Right kidney (tissue), 1 donor: ENCODE results near the gene GFPT2.

Experiments used
- DNase-seq: peaks from one replicate; pipeline ENCODE4 v3.0.0-alpha.2; 2016

GFPT2 gene

DNA sequence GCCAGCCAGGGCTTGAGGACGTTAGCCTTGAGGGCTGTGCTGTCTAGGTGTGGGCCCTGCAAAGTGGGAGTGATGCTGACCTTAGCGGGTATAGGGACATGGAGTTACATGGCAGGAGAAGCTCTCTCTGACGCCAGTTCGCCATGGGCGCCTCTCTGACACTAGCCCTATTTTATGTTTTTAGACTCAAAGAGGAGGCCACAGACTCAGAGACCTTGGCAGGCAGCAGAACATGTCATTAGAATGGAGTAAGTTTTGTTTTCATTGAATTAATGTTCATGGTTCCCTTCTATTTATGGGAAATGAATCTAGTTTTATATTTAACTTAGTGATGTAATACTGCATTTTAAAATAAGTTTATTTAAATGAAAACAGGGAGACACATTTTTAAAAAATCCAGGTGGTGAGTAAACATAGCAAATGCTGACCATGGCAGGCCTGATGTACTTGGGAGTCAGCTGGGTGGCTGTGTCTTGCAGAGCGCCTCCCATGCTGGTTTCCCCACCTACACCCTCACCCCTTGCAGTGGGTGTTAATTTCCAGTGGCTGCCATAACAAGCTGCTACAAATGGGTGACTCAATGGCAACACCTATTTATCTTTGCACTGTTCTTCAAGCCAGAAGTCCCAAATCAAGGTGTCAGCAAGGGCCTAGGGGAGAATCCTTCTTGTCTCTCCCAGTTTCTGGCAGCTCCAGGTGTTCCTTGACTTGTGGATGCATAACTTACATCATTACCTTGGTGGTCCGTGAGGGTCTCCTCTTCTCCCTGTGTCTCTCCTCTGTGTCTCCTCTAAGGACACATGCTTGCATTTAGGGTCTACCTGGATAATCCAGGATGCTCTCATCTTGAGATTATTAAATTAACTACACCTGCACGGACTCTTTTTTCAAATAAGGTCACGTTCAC, 25.6 kb upstream of the GFPT2 start:
- no peak for DNase-seq

DNA sequence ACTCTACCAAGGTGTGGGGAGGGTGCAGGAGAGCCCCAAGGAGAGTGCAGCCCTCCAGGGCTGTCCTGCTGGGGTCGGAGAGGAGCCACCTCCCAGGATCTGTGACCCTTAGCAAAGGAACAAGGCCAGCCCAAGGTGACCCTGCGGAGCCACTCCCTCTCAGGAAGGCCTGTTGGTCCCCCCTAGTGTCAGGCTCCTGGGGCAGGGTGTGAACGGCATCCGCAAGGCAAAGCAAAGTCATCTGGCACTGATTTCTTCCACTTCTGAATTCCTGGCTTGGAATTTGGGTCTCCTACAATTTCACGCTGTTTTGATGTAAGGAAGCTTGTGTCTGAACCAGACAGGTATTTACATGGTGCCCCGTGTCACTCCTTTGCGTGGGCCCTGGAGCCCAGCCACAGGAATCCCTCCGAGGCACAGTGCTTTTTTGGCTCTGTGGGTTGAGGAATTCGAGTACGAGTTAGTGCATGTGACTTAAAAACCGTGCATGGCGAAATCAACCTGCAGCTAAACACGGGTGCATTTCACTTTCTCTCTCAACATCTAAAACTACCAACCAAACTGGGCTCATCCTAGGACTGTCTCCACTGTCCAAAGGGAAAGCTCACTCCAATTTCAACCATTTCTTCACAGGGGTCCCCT, 24.5 kb upstream of the GFPT2 start:
- DNase-seq: no peak

DNA sequence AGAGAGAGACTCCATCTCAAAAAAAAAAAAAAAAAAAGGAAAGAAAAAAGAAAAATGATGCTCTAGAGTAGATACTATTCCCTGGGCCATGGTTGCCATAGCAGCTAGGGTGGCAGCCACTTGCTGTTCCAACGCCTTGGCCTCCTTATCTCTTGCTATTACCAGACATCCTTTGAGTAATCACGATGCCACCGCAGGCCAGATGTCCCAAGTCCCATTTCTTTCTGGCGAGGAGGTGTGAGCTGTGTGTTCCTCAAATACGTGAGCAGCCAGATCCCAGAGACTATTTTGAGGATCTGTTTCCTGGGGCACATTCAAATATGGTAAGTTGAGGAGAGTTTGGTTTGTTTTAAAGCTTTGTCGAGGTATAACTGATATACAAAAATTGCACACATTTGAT, 23.4 kb upstream of the GFPT2 start:
- no peak for DNase-seq

DNA sequence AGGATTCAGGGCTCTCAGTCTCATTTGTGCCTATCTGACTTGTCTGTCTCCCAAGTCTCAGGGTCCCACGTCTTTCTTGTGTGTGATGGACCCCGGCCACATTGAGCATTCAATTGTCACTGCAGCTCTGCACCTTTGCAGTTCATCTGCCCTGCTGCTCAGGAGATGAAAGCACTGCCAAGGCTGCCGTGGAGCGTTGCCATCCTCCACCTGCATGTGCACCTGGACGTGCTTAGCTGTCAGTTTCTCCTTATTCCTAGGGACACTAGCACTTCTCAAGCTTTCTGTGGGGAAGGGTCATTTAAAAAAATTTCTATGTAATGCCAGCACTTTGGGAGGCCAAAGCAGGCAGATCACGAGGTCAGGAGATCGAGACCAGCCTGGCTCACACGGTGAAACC, 22.8 kb upstream of the GFPT2 start:
- no peak for DNase-seq

DNA sequence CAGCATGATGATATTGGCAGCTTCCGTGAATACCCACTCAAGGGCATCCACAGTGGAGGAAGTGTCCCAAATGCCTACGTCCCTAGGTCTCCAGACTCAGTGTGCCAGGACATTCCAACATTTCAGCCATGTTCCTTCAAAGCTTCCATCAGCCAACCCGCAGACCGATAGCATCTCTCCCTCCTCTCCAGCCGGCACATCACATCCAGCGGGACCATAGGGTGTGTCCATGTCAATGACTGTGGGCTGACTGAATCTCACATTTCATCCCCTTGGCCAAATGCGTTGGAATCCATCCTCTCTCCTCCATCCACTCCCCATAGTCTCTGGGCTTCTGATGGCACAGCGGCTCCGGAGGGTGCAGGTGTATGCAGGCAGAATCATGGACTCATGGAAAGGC, 22.2 kb upstream of the GFPT2 start:
- DNase-seq: no peak

DNA sequence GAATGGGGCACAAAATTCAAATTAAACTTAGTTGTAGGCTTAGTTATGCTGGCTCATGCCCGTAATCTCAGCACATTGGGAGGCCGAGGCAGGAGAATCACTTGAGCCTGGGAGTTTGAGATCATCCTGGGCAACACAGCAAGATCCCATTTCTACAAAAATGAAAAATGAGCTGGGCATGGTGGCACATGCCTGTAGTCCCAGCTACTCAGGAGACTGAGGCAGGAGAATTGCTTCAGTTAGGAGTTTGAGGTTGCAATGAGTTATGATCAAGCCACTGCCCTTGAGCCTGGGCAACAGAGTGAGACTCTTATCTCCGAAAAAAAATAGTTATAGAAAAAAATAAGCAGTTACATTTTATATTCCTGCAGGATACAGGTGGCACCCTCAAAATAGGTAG, 20.7 kb upstream of the GFPT2 start:
- DNase-seq: no peak

DNA sequence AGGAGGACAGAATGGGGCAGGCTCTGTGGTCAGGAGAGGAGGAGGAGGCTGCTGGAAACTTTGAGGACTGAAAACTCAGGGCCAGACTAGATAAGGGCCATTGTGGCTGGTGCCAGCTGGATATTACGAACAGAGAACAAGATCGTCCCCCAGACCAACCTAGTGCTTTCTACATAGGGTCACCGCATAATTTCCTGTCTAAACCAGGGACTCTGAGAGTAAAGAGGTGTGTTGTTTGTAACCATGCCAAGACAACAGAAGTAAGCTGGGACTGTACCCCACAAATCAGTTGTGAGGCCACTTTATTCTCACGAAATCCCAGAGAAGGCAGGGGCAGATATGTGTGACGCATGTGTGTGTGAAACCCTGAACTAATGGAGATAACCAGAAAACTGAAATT, 20.3 kb upstream of the GFPT2 start:
- no peak for DNase-seq

DNA sequence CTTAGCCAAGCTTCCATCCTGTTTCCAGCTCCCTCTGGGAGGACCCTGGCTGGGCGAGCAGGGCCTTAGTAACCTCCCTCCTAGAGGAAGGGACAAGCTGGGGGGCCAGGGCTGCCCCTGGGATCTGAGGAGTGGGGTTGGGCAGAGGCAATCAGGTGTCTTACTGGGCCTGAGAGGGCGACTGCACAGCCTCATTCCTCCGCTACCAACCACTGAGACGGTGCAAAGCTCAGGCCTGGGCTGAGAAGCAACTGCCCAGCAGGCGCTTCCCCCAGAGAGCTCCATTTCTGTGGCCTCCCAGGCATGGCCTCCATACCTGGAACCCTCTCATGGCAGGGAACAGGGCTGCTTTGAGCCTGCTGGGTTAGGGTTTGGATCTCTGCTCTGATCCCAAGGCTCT, 18.8 kb upstream of the GFPT2 start:
- DNase-seq: no peak

DNA sequence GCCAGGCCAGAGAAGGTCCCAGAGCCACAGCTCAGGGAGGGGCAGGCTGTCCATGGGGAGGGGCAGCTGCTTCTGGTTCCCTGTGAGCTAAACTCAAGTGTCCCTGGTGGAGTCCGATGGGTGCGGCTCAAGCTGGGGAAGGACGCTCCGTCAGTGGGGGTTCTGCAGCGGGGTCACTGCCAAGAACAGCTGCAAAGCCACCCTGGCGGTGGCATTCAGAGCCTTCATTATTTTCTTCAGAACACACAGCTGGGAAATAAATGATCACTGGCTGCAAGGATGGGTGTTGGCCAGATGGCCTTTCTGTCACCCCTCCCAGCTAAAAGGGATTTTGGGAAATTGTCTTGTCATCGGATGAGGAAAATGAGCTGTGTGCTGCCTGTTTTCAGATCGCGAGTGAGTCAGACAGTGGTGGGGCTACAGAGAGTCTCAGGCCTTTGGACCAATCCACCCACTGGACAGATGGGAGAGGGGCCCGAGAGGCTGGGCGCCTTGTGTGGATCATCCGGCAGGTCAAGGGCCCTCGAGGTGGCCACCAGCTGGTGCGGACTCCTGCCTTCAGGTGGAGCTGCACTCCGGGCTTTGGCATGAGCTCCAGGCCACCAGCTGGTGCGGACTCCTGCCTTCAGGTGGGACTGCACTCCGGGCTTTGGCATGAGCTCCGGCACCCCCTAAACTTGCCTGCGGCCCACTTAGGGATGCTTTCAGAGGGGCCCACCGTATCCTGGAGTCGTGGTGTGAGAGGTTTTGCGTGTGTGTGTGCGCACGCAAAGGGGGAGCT, 17.9 kb upstream of the GFPT2 start:
- no peak for DNase-seq

DNA sequence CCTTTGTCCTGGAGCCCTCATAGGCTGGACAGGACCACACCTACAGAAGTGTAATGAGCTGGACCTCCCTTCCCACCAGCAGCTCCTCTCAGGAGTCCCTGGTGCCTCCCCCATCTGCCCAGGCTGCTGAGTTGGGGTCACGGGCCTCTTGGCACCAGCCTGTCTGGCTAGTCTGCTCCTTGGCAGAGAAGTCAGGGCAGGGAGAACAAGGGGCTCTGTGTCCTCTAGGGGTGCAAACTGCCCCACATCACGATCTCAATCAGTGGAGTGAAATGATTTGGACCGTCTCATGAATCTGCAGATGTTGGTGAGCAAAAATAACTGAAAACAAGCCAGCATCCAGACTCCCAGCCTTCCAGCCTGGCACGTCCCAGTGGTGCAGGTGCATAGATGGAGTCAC, 14.9 kb upstream of the GFPT2 start:
- no peak for DNase-seq

DNA sequence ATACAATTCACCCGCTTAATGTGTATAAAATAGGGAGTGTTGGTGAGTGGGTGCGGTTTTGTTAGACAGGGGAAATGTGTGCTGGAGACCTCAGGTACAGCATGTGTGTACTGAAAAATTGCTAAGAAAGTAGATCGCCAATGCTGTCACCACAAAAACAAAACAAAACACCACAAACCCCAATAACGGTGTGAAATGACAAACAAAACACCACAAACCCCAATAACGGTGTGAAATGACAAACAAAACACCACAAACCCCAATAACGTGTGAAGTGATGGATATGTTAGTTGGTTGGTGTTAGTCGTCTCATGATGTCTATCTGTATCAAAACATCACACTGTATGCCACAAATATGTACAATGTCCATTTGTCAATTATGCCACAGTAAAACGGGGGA, 14.2 kb upstream of the GFPT2 start:
- no peak for DNase-seq

DNA sequence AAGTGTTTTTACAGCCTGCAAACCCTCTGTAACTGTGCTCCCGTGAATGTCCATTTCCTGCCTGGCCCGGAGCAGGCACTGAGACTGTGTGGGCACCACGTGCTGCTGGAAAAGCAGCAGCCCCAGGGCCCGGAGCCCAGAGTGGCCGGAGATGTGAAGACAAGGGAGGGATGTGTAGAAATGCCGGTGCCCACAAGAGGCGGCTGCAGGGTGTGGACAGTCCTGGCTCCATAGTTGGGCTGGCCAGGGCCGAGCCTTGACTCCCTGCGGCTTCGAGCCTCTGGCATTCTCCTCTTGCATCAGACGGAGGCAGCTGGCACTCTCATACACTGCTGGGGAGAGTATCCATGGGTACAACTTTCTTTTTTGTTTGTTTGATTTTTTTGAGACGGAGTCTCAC, 13.2 kb upstream of the GFPT2 start:
- no peak for DNase-seq

DNA sequence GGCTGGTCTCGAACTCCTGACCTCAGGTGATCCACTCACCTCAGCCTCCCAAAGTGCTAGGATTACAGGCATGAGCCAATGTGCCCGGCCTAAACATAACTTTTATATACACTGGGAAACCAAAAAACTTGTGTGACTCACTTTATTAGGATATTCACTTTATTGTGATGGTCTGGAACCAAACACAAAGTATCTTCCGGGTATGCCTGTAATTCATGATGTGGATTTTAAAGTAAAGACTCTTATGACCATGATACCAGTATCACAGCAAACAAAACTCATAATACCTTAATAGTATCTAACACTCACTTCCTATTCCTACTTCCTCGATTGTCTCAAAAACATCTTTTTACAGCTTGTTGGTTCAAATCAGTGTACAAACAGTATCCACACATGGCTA, 12.7 kb upstream of the GFPT2 start:
- no peak for DNase-seq

DNA sequence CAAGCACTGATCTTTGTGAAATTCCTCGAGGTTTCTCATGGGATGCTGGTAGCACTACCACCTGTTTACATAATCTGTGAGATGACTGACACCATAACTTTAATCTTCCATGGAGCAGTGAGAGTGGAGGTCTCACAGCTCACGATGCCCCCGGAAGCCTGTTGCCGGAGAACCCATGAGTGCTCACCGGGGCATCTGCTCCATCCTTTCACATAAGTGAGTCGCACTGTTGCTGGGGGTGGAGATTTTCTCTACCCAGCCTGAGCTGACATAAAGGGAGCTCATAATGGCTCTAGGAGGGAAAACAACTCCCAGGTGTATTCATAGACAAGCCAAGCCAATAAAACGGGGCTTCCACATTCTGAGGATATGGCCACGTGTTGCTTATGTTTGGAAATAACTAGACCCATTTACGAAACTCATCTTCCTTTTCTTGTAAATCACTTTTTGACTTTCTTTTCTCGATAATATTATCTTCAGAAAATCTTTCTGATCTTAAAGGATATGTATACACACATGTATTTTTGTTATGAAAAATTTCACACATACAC, 11.2 kb upstream of the GFPT2 start:
- DNase-seq: no peak

DNA sequence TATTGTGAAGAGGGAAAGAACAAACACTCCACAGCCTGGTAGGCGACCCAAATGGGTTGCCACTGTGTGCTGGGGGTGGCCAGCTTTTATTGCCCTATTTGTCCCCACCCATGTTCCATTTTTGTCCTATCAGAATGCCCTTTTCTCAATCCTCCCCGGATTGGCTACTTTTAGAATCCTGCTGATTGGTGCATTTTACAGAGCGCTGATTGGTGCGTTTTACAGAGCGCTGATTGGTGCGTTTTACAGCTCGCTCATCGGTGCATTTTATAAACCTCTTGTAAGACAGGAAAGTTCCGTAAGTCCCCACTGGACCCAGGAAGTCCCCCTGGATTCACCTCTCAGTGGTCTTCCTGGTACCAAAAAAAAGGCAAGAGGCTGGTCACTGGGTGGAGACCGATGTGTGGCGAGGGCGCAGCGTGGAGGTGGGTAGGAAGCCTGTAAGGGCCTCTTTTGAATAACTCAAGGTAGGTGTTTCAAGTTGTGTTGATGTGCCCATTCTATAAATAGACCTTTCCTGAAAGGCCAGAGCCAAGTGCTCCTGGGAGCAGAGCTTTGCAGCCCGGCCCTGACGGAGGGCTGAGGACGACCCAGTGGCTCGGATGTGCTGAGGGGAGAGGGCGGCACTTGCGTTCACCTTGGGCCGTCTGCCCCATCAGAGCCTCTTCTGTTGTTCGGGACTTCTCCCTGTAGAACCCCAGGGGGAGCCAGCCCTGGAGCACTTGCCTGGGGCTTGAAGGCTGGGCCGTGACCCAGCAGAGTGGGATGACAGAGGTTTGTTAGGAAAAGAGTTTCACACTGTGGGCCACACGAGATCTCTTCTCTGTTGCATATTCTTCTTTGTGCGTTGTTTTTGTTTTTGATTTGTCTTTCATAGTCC, 7.2 kb upstream of the GFPT2 start:
- no peak for DNase-seq

DNA sequence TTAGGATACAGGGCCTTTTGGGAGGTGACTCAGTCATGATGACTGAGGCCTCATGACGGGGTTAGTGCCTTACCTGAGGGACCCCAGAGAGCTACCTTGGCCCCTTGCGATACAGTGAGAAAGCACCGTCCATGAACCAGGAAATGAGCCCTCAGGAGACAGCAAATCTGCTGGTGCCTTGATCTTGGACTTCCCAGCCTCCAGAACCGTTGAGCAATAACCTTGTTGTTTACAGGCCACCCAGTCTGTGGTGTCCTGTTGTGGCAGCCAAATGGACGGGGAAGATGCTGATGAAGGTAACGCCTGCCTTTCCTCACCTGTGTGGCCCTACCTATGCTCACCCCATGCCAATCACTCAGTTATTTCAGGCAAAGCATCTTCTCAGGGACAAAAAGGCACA, 5.6 kb upstream of the GFPT2 start:
- no peak for DNase-seq

DNA sequence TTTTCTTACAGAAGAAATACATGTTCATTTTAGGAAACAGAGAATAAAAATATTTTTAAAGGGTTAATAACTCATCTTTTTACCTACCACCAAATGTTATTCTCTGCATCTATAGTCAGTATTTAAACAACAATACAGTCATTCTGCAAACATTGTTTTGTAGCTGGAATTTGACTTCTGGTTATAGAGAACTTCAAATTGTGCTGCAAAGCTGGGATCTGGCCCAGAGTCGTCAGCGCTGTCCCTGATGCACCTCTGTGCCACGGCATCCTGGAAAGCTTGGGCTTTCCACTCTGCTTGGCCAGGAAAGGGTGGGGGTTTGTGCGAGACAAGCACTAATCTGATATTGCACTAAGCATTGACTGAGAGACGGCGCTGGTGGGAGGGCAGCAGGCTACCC, 5.0 kb upstream of the GFPT2 start:
- DNase-seq: no peak

DNA sequence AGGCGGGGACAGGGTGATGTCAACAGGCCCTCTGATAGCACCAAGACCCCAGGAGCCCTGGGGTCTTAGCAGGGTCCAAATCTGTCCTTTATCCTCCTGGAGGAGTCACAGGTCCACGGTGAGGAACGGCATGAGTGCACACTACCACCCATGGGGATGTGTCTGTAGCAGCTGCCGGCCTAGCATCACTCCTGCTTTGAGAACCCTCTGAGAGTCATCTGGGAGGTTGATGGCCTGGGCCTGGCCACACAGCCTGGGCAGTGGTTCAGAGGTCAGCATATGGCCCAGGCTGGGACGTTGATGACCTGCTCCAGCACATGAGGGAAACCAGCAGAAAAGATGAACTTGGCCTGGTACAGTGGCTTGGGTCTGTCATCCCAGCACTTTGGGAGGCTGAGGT, 1.8 kb upstream of the GFPT2 start:
- DNase-seq: no peak

DNA sequence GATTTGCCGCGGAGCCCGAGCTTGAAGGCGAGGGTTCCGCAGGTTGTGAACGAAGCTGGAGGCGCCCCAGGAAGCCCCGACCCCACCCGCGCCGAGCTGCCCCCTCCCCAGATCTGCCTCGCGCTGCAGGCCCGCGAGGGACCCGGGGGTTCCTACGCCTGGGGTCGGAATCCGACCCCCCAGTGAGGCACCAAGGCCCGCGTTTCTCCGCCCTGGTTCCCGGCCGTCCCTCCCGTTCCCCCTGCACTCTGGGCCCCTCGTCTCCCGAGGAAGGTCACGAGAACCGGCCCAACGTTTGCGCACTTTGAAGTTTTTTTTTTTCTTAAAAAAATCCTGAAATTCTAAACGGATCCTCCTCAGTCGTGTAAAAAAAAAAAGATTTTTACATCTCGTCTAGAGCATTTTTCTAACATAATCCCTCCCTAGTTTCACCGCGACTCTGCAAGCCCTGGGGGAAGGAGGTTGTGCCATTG, 880 bp upstream of the GFPT2 start:
- peak; percentile 23 for DNase-seq

DNA sequence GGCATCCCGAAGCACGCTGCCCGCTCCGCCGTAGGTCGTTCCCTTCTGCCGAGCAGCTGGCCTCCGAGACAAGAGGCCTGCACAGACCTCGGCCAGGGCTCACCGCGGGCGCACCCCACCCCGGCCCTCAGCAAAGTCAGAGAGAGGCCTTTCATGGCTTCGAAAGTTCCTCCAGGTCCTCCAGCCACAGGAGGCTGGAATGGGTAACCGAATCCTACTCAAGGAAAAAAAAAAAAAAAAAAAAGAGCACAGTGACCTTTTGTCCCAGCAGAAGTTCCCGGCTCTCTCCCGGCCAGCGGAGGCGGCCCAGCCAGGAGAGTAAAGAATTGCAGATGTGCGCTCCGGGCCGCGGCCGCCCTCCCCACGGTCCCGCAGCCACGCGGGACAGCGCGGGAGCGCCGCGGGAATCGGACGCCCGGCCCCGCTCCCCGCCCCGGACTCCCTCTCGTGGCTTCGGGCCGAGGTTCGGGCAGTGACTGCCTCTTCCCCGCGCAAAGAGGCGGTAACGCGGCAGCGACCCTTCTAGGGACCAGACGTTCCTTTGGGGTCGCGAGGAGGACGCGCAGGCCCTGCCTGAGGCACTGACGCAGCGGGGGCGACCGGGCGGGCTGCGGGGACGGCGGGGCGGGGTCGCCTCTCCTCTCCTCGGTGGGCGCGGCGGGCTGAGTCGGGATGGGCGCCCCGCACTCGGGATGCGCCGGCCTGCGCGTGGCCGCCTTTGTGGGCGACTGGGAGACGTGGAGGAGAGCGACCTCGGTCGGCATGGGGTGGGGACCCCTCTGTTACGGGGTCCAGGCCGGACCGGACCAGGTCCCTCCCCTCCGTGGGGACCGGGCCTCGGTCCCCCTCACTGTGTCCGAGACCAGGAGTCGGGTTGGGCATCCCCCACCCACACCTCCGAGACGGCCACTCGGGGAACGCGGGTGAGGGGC, 754 bp downstream of the GFPT2 start:
- peak; percentile 80 for DNase-seq
